H9 (cell line): Measurements from ENCODE around the gene TRMT2A. TPM values are rescaled to one million over a fixed set of nuclear protein-coding genes. Genes with fewer than 3 reads are reported as not detected.

Experiments used
- DNase-seq: peaks from one replicate; pipeline ENCODE4 v3.0.0-alpha.2; 2017
- H2AFZ ChIP-seq: one replicate; pipeline ENCODE4 v1.6.1; 2013; ENCODE audit warnings: mild to moderate bottlenecking, low read length, control low read depth, moderate library complexity
- H2AK5ac ChIP-seq: 2 replicates; pipeline ENCODE4 v1.6.1; 2013; ENCODE audit warnings: low read length, control low read depth, mixed read lengths; ENCODE audit not compliant: insufficient read length
- H2BK120ac ChIP-seq: one replicate; pipeline ENCODE4 v1.6.1; 2013; ENCODE audit warnings: low read depth, mild to moderate bottlenecking, low read length, control low read depth, inconsistent platforms; ENCODE audit not compliant: poor library complexity, severe bottlenecking
- H2BK12ac ChIP-seq: 2 replicates; pipeline ENCODE4 v1.6.1; 2013; ENCODE audit warnings: low read length, control low read depth, mixed read lengths, low read depth; ENCODE audit not compliant: insufficient read length
- H2BK15ac ChIP-seq: 2 replicates; pipeline ENCODE4 v1.6.1; 2013; ENCODE audit warnings: low read depth, low read length, control low read depth
- H2BK20ac ChIP-seq: one replicate; pipeline ENCODE4 v1.6.1; 2013; ENCODE audit warnings: low read depth, mild to moderate bottlenecking, low read length, control low read depth, inconsistent platforms; ENCODE audit not compliant: poor library complexity, severe bottlenecking
- H2BK5ac ChIP-seq: 2 replicates; pipeline ENCODE4 v1.6.1; 2013; ENCODE audit warnings: low read length, control low read depth, mixed read lengths; ENCODE audit not compliant: insufficient read length
- H3K14ac ChIP-seq: 2 replicates; pipeline ENCODE4 v1.6.1; 2013; ENCODE audit warnings: low read length, control low read depth; ENCODE audit not compliant: insufficient read depth
- H3K18ac ChIP-seq: 2 replicates; pipeline ENCODE4 v1.6.1; 2013; ENCODE audit warnings: low read depth, mild to moderate bottlenecking, mixed read lengths, low read length, control low read depth; ENCODE audit not compliant: insufficient read length
- H3K23ac ChIP-seq: 2 replicates; pipeline ENCODE4 v1.6.1; 2013; ENCODE audit warnings: low read length, control low read depth, mixed read lengths, low read depth; ENCODE audit not compliant: insufficient read length
- H3K23me2 ChIP-seq: 2 replicates; pipeline ENCODE4 v1.6.1; 2013; ENCODE audit warnings: low read depth, mild to moderate bottlenecking, mixed read lengths, low read length, control low read depth; ENCODE audit not compliant: insufficient read length, poor library complexity, severe bottlenecking
- H3K27ac ChIP-seq: 2 replicates; pipeline ENCODE4 v1.5.1; 2013; ENCODE audit warnings: low read length, control low read depth, mixed read lengths, low read depth; ENCODE audit not compliant: insufficient read length
- H3K27me3 ChIP-seq: 2 replicates; pipeline ENCODE4 v1.6.1; 2013; ENCODE audit warnings: low read length, control low read depth, inconsistent platforms; ENCODE audit not compliant: insufficient read depth
- H3K4ac ChIP-seq: 2 replicates; pipeline ENCODE4 v1.6.1; 2013; ENCODE audit warnings: low read depth, mild to moderate bottlenecking, control low read depth, inconsistent platforms, low read length, moderate library complexity
- H3K4me1 ChIP-seq: 2 replicates; pipeline ENCODE4 v1.6.1; 2013; ENCODE audit warnings: low read length, control low read depth, inconsistent platforms; ENCODE audit not compliant: insufficient read depth
- H3K4me2 ChIP-seq: 2 replicates; pipeline ENCODE4 v1.6.1; 2013; ENCODE audit warnings: low read length, control low read depth, mixed read lengths; ENCODE audit not compliant: insufficient read length, insufficient read depth
- H3K56ac ChIP-seq: 2 replicates; pipeline ENCODE4 v1.6.1; 2013; ENCODE audit warnings: low read depth, mild to moderate bottlenecking, mixed read lengths, low read length, control low read depth; ENCODE audit not compliant: insufficient read length
- H3K79me1 ChIP-seq: 2 replicates; pipeline ENCODE4 v1.6.1; 2013; ENCODE audit warnings: low read depth, mild to moderate bottlenecking, moderate library complexity, low read length, control low read depth, inconsistent platforms; ENCODE audit not compliant: insufficient read depth, poor library complexity, severe bottlenecking
- H3K79me2 ChIP-seq: 2 replicates; pipeline ENCODE4 v1.6.1; 2013; ENCODE audit warnings: low read length, control low read depth, inconsistent platforms; ENCODE audit not compliant: insufficient read depth
- H3K9ac ChIP-seq: 2 replicates; pipeline ENCODE4 v1.6.1; 2013; ENCODE audit warnings: low read length, control low read depth, mixed read lengths; ENCODE audit not compliant: insufficient read length; ENCODE audit errors: extremely low read depth
- H3K9me3 ChIP-seq: one replicate; pipeline ENCODE4 v1.6.1; 2013; ENCODE audit warnings: low read depth, low read length, inconsistent platforms; ENCODE audit not compliant: control insufficient read depth
- H3T11ph ChIP-seq: one replicate; pipeline ENCODE4 v1.6.1; 2013; ENCODE audit warnings: mild to moderate bottlenecking, low read length, control low read depth, inconsistent platforms
- H4K20me1 ChIP-seq: one replicate; pipeline ENCODE4 v1.6.1; 2013; ENCODE audit not compliant: control insufficient read depth, insufficient read length, insufficient read depth
- H4K5ac ChIP-seq: 2 replicates; pipeline ENCODE4 v1.6.1; 2013; ENCODE audit warnings: low read depth, mild to moderate bottlenecking, mixed read lengths, low read length, control low read depth; ENCODE audit not compliant: insufficient read length
- H4K8ac ChIP-seq: replicated peaks from 2 replicates; pipeline ENCODE4 v1.6.1; 2013; ENCODE audit warnings: low read length, control low read depth, mixed read lengths, low read depth; ENCODE audit not compliant: insufficient read length
- H4K91ac ChIP-seq: 2 replicates; pipeline ENCODE4 v1.6.1; 2013; ENCODE audit warnings: low read depth, mild to moderate bottlenecking, moderate library complexity, mixed read lengths, low read length, control low read depth; ENCODE audit not compliant: insufficient read length
- H3K27ac Mint-ChIP-seq, 3 experiments: 2 replicates in 2 of 3; 3 replicates in 1 of 3; pipeline ENCODE4 v1.8.0; 2020 to 2021; ENCODE audit warnings: mixed read lengths in 3 of 3, mild to moderate bottlenecking in 1 of 3, moderate library complexity in 1 of 3
- H3K27me3 Mint-ChIP-seq: 2 replicates; pipeline ENCODE4 v1.8.0; 2021; ENCODE audit warnings: low read depth, mild to moderate bottlenecking, moderate library complexity, mixed read lengths
- H3K36me3 Mint-ChIP-seq, 3 experiments: 2 replicates in 2 of 3; 3 replicates in 1 of 3; pipeline ENCODE4 v1.8.0; 2020 to 2021; ENCODE audit warnings: low read depth in 3 of 3, mixed read lengths in 3 of 3; ENCODE audit not compliant: insufficient read depth in 1 of 3
- H3K4me1 Mint-ChIP-seq, 2 experiments: 2 replicates each; pipeline ENCODE4 v1.8.0; 2020; ENCODE audit warnings: mixed read lengths in 2 of 2
- H3K4me3 Mint-ChIP-seq, 2 experiments: 2 replicates in 1 of 2; 3 replicates in 1 of 2; pipeline ENCODE4 v1.8.0; 2020 to 2021; ENCODE audit warnings: mild to moderate bottlenecking in 2 of 2, mixed read lengths in 2 of 2, moderate library complexity in 1 of 2
- H3K9me3 Mint-ChIP-seq, 2 experiments: 2 replicates in 1 of 2; 3 replicates in 1 of 2; pipeline ENCODE4 v1.8.0; 2020; ENCODE audit warnings: mild to moderate bottlenecking in 2 of 2, mixed read lengths in 2 of 2, moderate library complexity in 1 of 2
- CTCF ChIP-seq: fragments of 200-600 bp; sonication (generic); conservative IDR thresholded peaks from 3 replicates; pipeline ENCODE4 v1.8.0; 2021; ENCODE audit warnings: antibody characterized with exemption, mild to moderate bottlenecking
- WGBS: extraction: QIAGEN DNeasy Blood & Tissue Kit; methylation state at CpG from one replicate; pipeline ENCODE4 v1.1.7; 2013; ENCODE audit warnings: missing lambda C conversion rate, low lambda C conversion rate, mixed read lengths; ENCODE audit not compliant: insufficient read length; ENCODE audit errors: extremely low coverage; 5-methylcytosine and 5-hydroxymethylcytosine counted together
- total RNA-seq: library from RNA; stranded (reverse); gene quantifications from 2 replicates; pipeline ENCODE4 v1.2.1, GENCODE V29; 2021

The TRMT2A gene
- total RNA-seq, 1 experiment from 2014 or later: 58.2 TPM

- Histone ChIP-seq H3K56ac (no peak overlapping the region), H3K4me2 (no peak overlapping the region), H2BK20ac (no peak overlapping the region), H4K8ac (no peak overlapping the region), H2BK120ac (no peak overlapping the region), H2AK5ac (no peak overlapping the region), H2BK5ac (no peak overlapping the region), H3K14ac (no peak overlapping the region), H3K9me3 (no peaks in the 10 kb centered on the region), H3K27ac (no peak overlapping the region), H3T11ph (no peak overlapping the region), H4K20me1 (no peaks in the 10 kb centered on the region), H3K9ac (no peak overlapping the region), H3K4ac (no peak overlapping the region), H3K23ac (no peak overlapping the region), H4K5ac (no peak overlapping the region), H2BK15ac (no peak overlapping the region), H2BK12ac (no peak overlapping the region), H2AFZ (no peak overlapping the region), H3K79me1 (peaks cover 2% of the 10 kb centered on the region), H3K27me3 (no peaks in the 10 kb centered on the region), H3K79me2 (no peaks in the 10 kb centered on the region), H3K18ac (no peak overlapping the region), H4K91ac (no peak overlapping the region), H3K23me2 (no peaks in the 10 kb centered on the region), H3K4me1 (no peaks in the 10 kb centered on the region)
- Mint-ChIP-seq H3K4me1 (no peaks in the 10 kb centered on the region), H3K27me3 (no peaks in the 10 kb centered on the region; the same call in 1 of the 2 replicates), H3K27ac (no peak overlapping the region), H3K4me3 (no peak overlapping the region), H3K36me3 (peaks cover 80 to 100% (median 98%) of the 10 kb centered on the region in 3 experiments), H3K9me3 (no peaks in the 10 kb centered on the region)
- no CpG with 5 or more reads among the region's 13 CpGs for WGBS
- no peak for TF ChIP-seq CTCF
- DNase-seq: no peak
Measured at GRCh38 chr22:20093418-20094196, 23.4 kb downstream of the TRMT2A start.
